ENCODE measurements around the gene XKR8.

DNA sequence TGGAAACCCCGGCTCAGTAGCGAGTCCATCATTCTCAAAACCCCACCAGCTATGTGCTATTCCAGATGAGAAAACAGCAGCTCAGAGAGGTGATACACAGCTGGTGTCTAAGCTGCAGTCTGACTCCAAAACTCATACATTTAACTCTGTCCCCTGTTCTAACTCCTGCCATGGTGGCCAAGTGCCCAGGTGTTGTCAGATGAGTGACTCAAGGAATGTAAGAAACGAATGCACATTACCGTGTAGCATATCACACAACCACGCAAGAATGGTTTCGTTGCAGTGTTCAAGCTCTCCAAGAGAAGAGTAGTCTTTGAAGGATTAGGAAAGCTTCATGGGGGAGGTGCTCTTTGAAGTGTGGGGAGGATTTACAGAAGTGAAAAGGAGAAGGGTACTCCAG lies 4.7 kb upstream of the XKR8 start:
- TF ChIP-seq, protein P1, sequence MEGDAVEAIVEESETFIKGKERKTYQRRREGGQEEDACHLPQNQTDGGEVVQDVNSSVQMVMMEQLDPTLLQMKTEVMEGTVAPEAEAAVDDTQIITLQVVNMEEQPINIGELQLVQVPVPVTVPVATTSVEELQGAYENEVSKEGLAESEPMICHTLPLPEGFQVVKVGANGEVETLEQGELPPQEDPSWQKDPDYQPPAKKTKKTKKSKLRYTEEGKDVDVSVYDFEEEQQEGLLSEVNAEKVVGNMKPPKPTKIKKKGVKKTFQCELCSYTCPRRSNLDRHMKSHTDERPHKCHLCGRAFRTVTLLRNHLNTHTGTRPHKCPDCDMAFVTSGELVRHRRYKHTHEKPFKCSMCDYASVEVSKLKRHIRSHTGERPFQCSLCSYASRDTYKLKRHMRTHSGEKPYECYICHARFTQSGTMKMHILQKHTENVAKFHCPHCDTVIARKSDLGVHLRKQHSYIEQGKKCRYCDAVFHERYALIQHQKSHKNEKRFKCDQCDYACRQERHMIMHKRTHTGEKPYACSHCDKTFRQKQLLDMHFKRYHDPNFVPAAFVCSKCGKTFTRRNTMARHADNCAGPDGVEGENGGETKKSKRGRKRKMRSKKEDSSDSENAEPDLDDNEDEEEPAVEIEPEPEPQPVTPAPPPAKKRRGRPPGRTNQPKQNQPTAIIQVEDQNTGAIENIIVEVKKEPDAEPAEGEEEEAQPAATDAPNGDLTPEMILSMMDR (IDR thresholded peaks at IDR 0.05; ENCODE audit: poor library complexity) = no peak
- TF ChIP-seq EZH2 (IDR thresholded peaks at IDR 0.05; ENCODE audit: borderline replicate concordance) = no peak

Measured in hepatocyte (in vitro differentiated cells).